Cerebellar nuclear complex (tissue), 1 donor: ENCODE measurements around the gene PAPSS2.
"Not testable (repeated sequence)": the region's sequence is repeated elsewhere in the genome, so short reads cannot be mapped to it uniquely, and the experiment has no call there.

Experiments
- DNase-seq, 2 experiments: peaks; one replicate each; lab custom pipeline; 2025; lab: John Stamatoyannopoulos, UW

PAPSS2 gene

DNA sequence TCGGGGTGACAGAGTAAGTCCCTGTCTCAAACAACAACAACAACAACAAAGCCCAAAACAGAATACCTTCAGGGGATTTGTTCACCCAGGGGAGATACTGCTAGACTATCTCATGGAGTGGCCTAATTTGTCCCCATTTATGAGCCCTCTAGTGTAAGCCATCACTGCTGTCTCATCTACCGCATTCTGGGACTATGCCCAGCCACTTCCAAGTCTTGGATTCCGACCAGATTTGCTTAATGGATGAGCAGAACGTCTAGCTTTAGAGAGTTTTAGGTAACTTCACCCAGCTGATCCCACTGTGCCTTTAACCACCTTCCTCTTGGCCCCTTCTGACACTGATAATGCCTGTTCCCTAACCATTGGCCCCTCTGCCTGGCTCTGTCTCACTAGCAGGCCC lies 47.1 kb downstream of the PAPSS2 start:
- no peak for DNase-seq

DNA sequence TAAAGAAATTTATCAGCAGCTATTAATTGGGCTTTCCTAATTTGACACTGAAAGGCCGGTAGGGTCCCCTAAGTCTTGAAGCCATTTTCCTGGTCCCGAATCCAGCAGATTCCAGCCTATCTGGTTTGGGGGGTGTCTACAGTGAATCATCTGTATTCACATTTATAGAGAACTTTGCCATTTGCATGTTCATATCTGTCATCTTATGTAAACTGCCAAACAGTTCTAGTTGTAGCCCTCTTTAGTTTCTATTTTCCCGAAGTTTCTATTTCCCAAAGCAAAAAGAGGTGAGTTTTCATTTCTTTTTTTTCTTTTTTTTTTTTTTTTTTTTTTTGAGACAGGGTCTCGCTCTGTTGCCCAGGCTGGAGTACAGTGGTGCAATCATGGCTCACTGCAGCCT lies 47.6 kb downstream of the PAPSS2 start:
- no peak for DNase-seq

DNA sequence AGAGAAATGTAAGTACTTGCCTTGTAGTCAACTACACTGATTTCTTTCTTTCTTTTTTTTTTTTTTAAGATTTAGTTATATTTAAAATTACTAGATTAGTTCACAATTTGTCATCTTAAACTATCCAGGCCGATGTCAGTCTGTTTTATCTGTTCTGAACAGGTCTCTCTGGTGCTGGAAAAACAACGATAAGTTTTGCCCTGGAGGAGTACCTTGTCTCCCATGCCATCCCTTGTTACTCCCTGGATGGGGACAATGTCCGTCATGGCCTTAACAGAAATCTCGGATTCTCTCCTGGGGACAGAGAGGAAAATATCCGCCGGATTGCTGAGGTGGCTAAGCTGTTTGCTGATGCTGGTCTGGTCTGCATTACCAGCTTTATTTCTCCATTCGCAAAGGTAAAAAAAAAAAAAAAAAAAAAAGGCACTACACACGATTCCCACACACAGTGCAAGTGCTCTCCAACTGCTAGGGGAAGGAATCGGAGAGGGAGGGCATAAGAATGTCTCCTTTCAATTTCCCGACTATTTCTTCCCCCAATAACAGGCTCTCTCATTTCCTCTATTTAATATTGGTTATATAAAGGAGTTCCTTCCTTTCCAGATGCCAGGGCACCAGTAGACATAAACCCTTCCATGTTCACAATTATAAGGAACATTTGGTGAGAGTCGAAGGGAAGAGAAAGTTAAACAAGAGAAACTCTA lies 53.4 kb downstream of the PAPSS2 start:
- no peak for DNase-seq

DNA sequence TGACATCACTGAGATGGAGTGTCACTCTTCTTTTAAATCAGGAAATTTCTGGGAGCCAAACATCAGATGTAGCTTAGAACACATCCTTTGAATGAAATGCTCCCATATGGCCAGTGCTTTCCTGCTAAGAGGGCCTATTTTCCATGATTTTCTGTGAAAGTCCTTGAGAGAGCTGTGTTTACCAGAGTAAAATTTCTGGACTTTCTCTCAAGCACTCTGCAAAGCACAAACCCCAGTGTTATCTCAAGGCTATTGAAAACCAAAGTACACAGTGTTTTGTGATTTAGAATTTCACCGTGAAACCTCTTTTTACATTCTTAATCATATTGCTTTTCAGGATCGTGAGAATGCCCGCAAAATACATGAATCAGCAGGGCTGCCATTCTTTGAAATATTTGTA lies 54.0 kb downstream of the PAPSS2 start:
- DNase-seq = no peak

DNA sequence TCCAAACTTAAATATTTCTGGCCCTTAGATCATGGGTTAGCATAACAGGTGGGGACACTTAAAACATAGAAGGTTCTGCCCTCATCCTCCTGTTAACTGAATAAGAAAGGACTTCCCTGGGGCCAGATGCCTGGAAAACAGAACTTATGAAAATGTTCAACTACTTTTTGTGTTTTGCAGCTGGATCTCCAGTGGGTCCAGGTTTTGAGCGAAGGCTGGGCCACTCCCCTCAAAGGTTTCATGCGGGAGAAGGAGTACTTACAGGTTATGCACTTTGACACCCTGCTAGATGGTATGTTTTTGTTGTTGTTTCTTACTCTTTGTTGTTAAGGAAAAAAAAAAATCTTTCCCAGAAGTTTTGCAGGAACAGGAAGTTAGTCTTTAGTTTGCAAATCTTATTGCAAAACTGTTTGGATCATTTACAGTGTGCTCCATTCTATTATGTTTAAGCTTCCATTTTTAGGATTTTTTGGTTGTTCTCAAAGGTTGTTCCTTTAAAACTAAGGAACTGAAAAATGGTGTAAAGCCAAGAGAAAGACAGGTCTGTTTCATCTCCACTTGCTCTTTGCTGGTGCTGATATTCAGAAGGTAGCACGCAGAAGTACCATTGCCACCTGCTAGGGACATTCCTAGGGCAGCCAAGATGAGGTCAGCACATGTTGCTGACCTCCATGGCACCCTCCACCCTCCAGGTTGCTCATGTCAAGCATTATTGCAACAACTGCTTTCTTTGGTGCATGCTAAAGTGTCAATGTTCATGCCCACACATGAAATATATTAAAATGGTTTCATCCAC lies 56.1 kb downstream of the PAPSS2 start:
- no peak for DNase-seq

DNA sequence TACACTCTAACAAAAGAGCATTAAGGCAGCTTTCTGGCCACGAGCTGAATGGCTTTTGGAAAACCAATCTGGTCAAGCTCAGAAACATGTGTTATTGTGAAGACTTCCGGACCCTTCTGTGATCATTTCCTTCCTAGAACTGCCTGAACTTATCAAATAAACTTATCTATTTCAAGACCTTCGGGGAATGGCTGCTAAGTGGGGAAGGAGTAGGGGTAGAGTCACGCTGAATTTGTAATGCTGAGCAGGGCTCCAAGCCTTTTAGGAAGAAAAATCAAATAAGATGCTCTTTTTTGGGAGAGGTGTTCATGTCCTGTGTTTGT lies 56.6 kb downstream of the PAPSS2 start:
- no peak for DNase-seq

DNA sequence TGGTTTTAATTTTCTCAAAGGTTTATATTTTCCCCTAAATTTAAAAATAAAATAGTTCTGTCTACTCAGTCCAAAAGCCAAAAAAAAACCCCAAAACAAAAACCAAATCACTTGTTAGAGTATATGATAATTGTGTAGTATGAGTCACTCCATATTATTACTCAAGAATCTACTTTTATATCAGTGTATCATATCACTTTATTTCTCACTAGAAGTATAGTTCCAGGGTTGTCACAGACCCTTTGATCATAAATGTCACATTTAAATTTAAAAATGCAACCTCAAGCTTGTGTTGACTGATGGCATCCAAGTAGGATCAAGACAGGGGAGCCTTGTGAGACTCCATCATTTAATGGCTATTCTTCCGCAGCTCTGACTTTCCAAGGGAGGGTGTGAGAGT lies 61.0 kb downstream of the PAPSS2 start:
- no peak for DNase-seq

DNA sequence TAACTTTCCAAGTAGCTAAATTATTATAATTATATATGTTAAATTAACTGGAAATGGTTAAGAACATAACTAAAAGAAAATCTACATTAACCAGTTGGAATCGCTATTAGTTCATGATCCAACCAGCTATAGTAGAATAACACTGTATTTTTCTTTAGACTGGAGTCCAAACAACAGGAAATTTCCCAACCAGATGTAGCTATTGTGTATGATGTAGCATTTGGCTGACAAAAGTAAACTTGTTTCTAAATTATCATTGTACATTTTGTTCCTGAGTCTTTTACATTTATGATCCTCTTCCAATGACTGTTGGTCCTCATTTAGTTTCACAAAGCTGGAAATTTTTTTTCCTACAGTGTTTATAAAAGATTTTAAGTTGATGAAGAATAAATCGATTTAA lies 62.1 kb downstream of the PAPSS2 start:
- no peak for DNase-seq

DNA sequence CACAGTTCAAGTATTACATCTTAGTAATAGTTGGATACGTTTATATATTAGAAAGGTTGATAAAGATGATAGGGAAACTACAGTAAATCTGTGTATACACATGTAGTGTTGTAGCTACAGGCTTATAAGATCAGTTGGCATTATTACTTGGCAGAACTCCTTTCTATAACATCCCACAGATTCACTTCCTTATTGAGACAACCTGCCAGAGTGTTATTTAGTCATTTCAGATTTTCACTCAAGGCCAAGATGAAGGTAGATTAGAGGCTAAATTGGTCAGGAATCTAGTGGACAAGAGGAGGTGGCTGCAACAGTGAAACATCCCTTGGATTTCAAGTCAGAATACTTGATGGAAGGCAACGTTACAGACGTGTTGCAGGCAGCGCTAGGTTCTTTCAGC lies 63.0 kb downstream of the PAPSS2 start:
- no peak for DNase-seq

DNA sequence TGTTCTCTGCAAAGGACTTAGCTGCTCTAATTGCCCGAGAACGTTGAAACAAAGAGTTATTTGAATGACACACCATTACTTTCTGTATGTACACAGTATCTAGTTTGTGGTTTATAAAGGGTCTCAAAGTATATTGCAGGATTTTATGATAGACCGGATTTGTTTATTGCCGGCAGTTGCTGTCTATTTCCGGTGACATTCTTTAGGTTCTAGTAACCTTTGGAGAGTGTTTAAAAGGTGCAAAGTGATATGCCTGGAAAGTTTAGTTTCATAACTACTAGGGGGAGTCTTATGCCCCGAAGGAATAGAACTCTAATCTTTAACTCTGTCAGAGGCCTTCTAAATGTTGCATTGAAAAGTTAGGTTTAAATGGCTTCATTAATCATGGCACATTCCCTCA lies 63.8 kb downstream of the PAPSS2 start:
- no peak for DNase-seq

DNA sequence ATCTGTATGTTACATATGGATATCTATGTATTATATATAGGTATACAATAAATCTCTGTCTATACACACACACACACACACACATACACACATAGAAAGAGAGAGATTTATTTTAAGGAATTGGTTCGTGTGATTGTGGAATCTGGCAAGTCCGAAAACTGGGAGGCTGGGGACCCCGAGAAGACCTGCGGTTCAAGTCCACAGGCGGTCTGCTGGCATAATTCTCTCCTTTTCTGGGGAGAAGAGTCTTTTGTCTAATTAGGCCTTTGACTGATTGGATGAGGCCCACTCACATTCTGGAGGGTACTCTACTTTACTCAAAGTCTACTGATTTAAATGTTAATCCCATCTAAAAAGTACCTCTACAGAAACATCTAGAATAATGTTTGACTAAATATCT lies 65.1 kb downstream of the PAPSS2 start:
- DNase-seq = no peak

DNA sequence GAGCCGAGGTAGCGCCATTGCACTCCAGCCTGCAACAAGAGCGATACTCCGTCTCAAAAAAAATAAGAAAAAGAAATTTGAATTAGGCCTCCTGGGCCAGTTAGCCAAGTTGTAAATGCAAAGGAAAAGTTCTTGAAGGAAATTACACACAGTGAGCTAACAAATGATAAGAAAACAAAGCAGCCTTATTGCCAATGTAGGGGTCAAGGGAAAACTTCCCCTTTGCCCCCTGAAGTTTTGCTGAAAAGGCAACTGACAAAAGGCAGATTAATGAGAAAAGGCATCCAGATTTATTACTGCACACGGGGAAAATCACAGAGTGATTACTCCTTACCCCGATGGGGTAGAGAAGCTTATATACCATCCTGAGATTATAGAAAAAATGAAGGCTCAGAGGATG lies 70.3 kb downstream of the PAPSS2 start:
- DNase-seq = no peak

DNA sequence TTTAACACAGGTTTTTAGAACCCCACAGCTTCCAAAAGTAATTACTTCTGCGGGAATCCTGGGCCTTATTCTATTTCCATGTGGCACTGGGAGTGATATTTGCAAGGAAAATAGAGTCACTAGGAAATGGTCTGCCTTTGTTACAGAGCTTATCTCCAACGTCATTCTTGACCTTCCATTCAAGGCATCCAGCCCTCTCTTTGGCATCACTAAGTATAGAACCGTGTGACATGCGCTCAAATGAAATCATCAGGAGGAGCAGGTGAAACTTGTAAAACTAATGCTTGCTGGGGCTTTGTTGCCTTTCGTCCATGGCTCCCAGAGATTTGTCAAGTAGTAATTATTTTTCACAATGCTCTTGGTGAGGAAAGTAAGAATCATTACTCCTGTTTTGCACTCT lies 73.4 kb downstream of the PAPSS2 start:
- DNase-seq = no peak

DNA sequence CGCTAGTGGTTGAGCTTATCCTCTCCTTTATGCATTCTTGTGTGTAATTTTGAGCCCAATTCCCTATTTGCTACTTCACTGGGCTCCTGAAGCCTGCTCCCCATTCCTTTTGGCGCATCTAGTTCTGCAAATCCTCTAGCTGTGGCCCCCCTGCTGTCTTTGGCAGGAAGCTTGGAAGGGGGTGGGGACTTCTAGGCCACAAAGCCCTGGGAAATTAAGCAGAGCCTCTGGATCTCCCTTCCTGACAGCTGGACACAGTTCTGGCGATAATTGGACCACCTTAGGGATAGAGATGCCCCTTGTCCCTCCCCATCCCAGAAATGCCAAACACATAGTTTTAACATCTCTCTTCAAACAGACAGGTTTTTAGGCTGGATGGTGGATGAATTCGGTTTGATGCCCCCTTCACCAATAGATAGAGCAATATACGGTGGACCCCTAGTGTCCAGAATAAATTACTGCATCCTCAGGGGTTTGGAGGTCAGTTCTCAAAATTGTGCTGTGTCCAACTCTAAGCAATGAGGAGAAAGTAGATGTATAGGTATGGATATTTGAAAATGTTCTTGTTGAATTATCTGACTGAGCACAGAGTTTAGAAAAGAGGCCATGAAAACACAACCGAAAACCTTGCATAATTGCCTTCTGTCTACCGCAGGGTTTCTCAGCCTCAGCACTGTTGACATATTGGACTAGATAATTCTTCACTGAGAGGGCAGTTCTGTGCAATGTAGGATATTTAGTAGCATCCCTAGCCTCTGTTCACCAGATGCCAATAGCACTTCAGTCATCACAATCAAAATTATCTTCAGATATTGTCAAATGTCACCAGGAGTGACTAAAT lies 75.5 kb downstream of the PAPSS2 start:
- no peak for DNase-seq

DNA sequence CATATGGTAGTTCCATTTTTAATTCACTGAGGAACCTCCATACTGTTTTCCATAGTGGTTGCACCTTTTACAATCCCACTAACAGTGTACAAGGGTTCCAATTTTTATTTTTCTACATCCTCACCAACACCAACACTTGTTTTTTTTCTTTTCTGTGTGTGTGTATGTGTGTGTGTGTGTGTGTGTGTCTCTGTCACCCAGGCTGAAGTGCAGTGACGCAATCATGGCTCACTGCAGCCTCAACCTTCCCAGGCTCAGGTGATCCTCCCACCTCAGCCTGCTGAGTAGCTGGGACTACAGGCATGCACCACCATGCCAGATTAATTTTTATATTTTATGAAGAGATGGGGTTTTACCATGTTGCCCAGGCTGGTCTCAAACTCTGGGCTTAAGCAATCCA lies 78.6 kb downstream of the PAPSS2 start:
- DNase-seq = not testable (repeated sequence)

DNA sequence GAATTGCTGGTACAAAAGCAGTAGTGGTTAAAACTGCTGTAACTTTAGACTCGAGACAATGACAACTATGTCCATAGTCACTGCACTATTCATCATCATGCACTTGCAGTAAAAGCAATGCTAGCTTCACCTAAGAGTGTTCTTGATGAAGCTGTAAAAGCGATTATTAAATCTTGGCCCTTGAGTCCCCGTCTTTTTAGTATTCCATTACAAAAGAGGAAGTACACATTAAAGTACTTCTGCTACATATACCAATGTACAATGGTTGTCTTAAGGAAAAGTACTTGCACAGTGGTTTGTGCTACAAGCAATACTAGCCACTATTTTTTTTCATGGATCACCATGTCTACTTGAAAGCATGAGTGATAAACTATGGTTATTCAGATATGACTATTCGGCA lies 80.0 kb downstream of the PAPSS2 start:
- DNase-seq = no peak

DNA sequence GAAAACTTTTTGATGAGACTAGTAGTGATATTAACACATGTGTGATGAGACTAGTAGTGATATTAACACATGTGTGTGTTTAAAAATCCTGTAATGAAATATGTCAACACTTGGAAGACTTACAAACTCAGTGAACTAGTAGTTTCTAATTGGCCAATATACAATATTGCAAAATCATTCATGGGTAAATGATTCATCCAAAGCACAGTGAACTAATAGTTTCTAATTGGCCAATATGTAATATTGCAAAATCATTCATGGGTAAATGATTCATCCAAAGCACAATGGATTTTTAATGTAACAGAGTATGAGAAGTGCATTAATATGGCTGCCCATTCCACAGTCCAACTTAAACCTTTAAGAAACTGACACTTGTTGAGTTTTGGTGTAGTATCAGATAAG lies 80.6 kb downstream of the PAPSS2 start:
- no peak for DNase-seq

DNA sequence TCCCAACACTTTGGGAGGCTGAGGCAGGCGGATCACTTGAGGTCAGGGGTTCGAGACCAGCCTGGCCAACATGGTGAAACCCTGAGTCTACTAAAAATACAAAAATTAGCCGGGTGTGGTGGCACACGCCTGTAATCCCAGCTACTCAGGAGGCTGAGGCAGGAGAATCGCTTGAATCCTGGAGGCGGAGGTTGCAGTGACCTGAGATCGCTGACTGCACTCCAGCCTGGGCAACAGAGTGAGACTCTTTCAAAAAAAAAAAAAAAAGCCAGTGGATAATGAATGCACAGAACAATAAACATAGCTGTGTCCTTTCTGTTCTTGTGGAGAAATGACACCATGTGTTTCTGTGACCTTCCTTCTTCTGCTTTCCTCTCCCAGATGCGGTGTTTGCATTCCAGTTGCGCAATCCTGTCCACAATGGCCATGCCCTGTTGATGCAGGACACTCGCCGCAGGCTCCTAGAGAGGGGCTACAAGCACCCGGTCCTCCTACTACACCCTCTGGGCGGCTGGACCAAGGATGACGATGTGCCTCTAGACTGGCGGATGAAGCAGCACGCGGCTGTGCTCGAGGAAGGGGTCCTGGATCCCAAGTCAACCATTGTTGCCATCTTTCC lies 83.4 kb downstream of the PAPSS2 start:
- DNase-seq = not testable (repeated sequence)

DNA sequence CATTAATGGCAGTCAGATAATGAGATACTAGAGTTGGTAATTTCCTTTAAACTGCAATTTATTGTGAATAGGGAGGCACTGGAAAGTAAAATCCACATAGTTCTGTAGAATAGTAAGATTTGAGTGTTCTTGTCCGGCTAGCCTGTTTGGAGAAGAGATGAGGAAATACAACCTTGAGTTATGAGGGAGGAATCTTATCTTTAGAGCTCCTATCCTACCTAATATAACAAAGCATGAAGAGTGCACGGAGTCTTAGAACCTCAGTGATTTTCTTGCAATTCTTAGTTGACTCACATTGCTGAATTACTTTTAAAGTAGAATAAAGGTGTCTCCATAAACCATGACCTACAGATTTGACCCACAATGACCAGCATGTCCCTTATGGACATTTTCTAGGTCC lies 84.9 kb downstream of the PAPSS2 start:
- no peak for DNase-seq

DNA sequence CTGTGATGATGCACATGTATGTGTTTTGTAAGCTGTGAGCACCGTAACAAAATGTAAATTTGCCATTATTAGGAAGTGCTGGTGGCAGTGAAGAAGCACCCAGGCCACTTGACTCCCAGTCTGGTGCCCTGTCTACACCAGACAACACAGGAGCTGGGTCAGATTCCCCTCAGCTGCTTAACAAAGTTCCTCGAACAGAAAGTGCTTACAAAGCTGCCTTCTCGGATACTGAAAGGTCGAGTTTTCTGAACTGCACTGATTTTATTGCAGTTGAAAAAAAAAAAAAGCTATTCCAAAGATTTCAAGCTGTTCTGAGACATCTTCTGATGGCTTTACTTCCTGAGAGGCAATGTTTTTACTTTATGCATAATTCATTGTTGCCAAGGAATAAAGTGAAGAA lies 87.2 kb downstream of the PAPSS2 start:
- DNase-seq = no peak

DNA sequence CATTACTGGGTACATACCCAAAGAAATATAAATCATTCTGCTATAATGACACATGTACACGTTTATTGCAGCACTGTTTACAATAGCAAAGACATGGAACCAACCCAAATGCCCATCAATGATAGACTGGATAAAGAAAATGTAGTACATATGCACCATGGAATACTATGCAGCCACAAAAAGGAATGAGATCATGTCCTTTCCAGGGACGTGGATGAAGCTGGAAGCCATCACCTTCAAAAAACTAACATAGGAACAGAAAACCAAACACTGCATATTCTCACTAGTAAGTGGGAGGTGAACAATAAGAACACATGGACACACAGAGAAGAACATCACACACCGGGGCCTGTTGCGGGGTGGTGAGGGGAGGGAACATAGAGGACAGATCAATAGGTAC lies 88.6 kb downstream of the PAPSS2 start:
- DNase-seq = not testable (repeated sequence)

DNA sequence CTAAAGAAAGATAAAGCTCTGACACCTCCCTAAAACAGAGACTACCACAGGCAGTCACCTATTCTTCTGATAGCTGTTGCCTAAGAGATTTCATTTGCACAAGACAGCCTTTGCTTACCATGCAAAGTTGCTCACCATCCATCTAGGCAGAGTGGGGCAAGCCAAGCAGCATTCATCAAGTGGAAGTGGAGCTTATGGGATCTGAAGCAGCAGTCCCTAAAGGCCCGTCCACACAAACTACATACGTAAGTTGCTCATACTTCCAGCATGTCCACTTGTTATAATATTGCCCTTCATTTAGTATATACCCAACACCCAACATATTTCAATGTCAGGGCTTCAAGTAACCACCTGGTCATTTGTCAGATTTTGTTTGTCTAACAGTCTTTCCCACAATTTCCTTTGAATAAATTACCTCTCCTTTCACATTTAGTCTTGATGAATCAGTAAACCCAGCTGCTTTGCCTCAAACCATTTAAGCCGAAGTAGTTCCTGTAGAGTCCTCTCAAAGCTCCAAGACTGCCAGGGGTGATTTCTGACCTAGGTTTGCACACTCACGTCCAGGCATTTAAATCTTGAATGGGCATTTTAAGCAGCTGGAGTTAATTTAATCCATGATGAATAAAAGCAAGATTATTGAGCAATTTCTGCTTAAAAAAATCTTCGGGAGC lies 90.5 kb downstream of the PAPSS2 start:
- DNase-seq = no peak
